Kidney capillary endothelial cell (primary cell): ENCODE measurements around the gene BIN1.
A peak's percentile ranks its signal among the peaks of the same experiment; 100 is the strongest.

Experiments used
- DNase-seq: peaks from one replicate; pipeline ENCODE4 v3.0.0-alpha.2; 2018; ENCODE audit warnings: low spot score

Gene BIN1

GRCh38 chr2:127106991-127107621 is at the start of gene BIN1:
BIN1 (minus strand) TSS chr2:127107154; CDS start chr2:127106943, 211 bp downstream.
- DNase-seq: peak; percentile 67

GRCh38 chr2:127155947-127156346 is 49.0 kb upstream of the BIN1 start:
- no peak for DNase-seq

GRCh38 chr2:127155028-127155581 is 48.2 kb upstream of the BIN1 start:
- DNase-seq: no peak

- DNase-seq: no peak
Observed at GRCh38 chr2:127154396-127154795, 47.4 kb upstream of the BIN1 start.

GRCh38 chr2:127153691-127154158 is 46.8 kb upstream of the BIN1 start:
- DNase-seq: peak; percentile 77

GRCh38 chr2:127150996-127151395 is 44.0 kb upstream of the BIN1 start:
- no peak for DNase-seq

- DNase-seq: peak; percentile 74
Observed at GRCh38 chr2:127149384-127149783, 42.4 kb upstream of the BIN1 start.

- DNase-seq: no peak
Observed at GRCh38 chr2:127146820-127147502, 40.0 kb upstream of the BIN1 start.

- no peak for DNase-seq
Observed at GRCh38 chr2:127146071-127146725, 39.2 kb upstream of the BIN1 start.

GRCh38 chr2:127145280-127145895 is 38.4 kb upstream of the BIN1 start:
- no peak for DNase-seq

GRCh38 chr2:127143841-127144782 is 37.2 kb upstream of the BIN1 start:
- peak; percentile 25 for DNase-seq

GRCh38 chr2:127142663-127143630 is 36.0 kb upstream of the BIN1 start:
- no peak for DNase-seq

GRCh38 chr2:127140538-127140937 is 33.6 kb upstream of the BIN1 start:
- DNase-seq: no peak

GRCh38 chr2:127139766-127140165 is 32.8 kb upstream of the BIN1 start:
- no peak for DNase-seq

GRCh38 chr2:127138281-127138680 is 31.3 kb upstream of the BIN1 start:
- DNase-seq: no peak

- no peak for DNase-seq
Observed at GRCh38 chr2:127137741-127138140, 30.8 kb upstream of the BIN1 start.

- DNase-seq: no peak
Observed at GRCh38 chr2:127137225-127137624, 30.3 kb upstream of the BIN1 start.

GRCh38 chr2:127134833-127135830 is 28.2 kb upstream of the BIN1 start:
- no peak for DNase-seq

GRCh38 chr2:127134235-127134634 is 27.3 kb upstream of the BIN1 start:
- no peak for DNase-seq
